NCI-H1105 (cell line): ENCODE measurements around the gene POC5.

ENCODE experiments used
- DNase-seq: peaks from one replicate; lab custom pipeline; 2025; lab: John Stamatoyannopoulos, UW

POC5 gene

GRCh38 chr5:75660678-75661465, 56.4 kb downstream of the POC5 start:
- no peak for DNase-seq

- no peak for DNase-seq
Measured at GRCh38 chr5:75659791-75660450, 57.3 kb downstream of the POC5 start.

- peak; percentile 1 for DNase-seq
Measured at GRCh38 chr5:75656311-75657003, 60.8 kb downstream of the POC5 start.

- DNase-seq = no peak
Measured at GRCh38 chr5:75654693-75655295, 62.4 kb downstream of the POC5 start.

- no peak for DNase-seq
Measured at GRCh38 chr5:75653521-75653920, 63.7 kb downstream of the POC5 start.

GRCh38 chr5:75651575-75652238, 65.5 kb downstream of the POC5 start:
- DNase-seq = no peak

- DNase-seq = no peak
Measured at GRCh38 chr5:75648712-75649111, 68.5 kb downstream of the POC5 start.

- DNase-seq = no peak
Measured at GRCh38 chr5:75640826-75641225, 76.4 kb downstream of the POC5 start.

- no peak for DNase-seq
Measured at GRCh38 chr5:75640395-75640794, 76.8 kb downstream of the POC5 start.

- no peak for DNase-seq
Measured at GRCh38 chr5:75639535-75640311, 77.5 kb downstream of the POC5 start.

- DNase-seq = no peak
Measured at GRCh38 chr5:75637949-75638348, 79.3 kb downstream of the POC5 start.

- no peak for DNase-seq
Measured at GRCh38 chr5:75632321-75632720, 84.9 kb downstream of the POC5 start.

- no peak for DNase-seq
Measured at GRCh38 chr5:75630875-75631274, 86.4 kb downstream of the POC5 start.

GRCh38 chr5:75627801-75628200, 89.4 kb downstream of the POC5 start:
- no peak for DNase-seq

- DNase-seq = no peak
Measured at GRCh38 chr5:75626959-75627358, 90.3 kb downstream of the POC5 start.
